Measurements from ENCODE around the gene FMO5.
"Not testable (repeated sequence)": the region's sequence is repeated elsewhere in the genome, so short reads cannot be mapped to it uniquely, and the experiment has no call there.

FMO5 gene

GRCh38 chr1:147204080-147204479 is 21.1 kb downstream of the FMO5 start:
- DNase-seq: no peak

- DNase-seq: no peak
Measured at GRCh38 chr1:147202576-147202975, 22.6 kb downstream of the FMO5 start.

- DNase-seq: no peak
Measured at GRCh38 chr1:147201786-147202185, 23.4 kb downstream of the FMO5 start.

- no peak for DNase-seq
Measured at GRCh38 chr1:147201276-147201675, 23.9 kb downstream of the FMO5 start.

- not testable (repeated sequence) for DNase-seq
Measured at GRCh38 chr1:147197324-147197723, 27.8 kb downstream of the FMO5 start.

- DNase-seq: no peak
Measured at GRCh38 chr1:147189514-147189913, 35.6 kb downstream of the FMO5 start.

- DNase-seq: no peak
Measured at GRCh38 chr1:147185432-147185831, 39.7 kb downstream of the FMO5 start.

- no peak for DNase-seq
Measured at GRCh38 chr1:147177611-147178380, 47.3 kb downstream of the FMO5 start.

GRCh38 chr1:147172168-147173016 is 52.7 kb downstream of the FMO5 start, which contains the start of gene PRKAB2:
Gene PRKAB2, minus strand, starts transcription at chr1:147172470. Its CDS starts 326 bp downstream, at chr1:147172144.
- DNase-seq: peak; percentile 86 to 91

GRCh38 chr1:147171399-147172167 is 53.6 kb downstream of the FMO5 start:
- DNase-seq: no peak

- DNase-seq: no peak
Measured at GRCh38 chr1:147169840-147170674, 55.1 kb downstream of the FMO5 start.

- no peak for DNase-seq
Measured at GRCh38 chr1:147169171-147169570, 56.0 kb downstream of the FMO5 start.

- no peak for DNase-seq
Measured at GRCh38 chr1:147168626-147169058, 56.5 kb downstream of the FMO5 start.

GRCh38 chr1:147167365-147167764 is 57.8 kb downstream of the FMO5 start:
- DNase-seq: no peak

- DNase-seq: no peak
Measured at GRCh38 chr1:147163019-147163418, 62.1 kb downstream of the FMO5 start.

- DNase-seq: no peak
Measured at GRCh38 chr1:147162093-147162492, 63.0 kb downstream of the FMO5 start.

GRCh38 chr1:147157116-147157515 is 68.0 kb downstream of the FMO5 start:
- DNase-seq: not testable (repeated sequence)

GRCh38 chr1:147156642-147157041 is 68.5 kb downstream of the FMO5 start:
- no peak for DNase-seq

- DNase-seq: no peak
Measured at GRCh38 chr1:147152772-147153171, 72.4 kb downstream of the FMO5 start.

- DNase-seq: no peak
Measured at GRCh38 chr1:147151244-147151643, 73.9 kb downstream of the FMO5 start.

GRCh38 chr1:147142886-147143285 is 82.3 kb downstream of the FMO5 start:
- no peak for DNase-seq

Measured in stimulated activated CD4-positive, alpha-beta T cell treated with anti-CD3 and anti-CD28 coated beads, Interleukin-4, amount 100 ng/mL, for 4 hours (primary cell).